GM12878 (cell line): ENCODE data around the gene DQX1. TPM values are rescaled to one million over a fixed set of nuclear protein-coding genes. Genes with fewer than 3 reads are reported as not detected.

ENCODE experiments used
- ATAC-seq: fragments of 200-7000 bp; cut with Tn5 transposase; 3 replicates; pipeline ENCODE4 v1.9.1; 2020; ENCODE audit warnings: mild to moderate bottlenecking, moderate library complexity
- BruUV-seq: library from RNA; stranded (reverse); fragments of 400-500 nt; replicated peaks from 2 replicates; lab custom pipeline; 2021; lab: Mats Ljungman, UMichigan
- CTCF ChIA-PET: fragments of 300-600 bp; sonication (Branson Sonifier 250); formaldehyde crosslinking; extraction: SDS; loops from one replicate; lab custom pipeline; 2021; ENCODE audit warnings: inconsistent platforms; lab: Yijun Ruan, JAX
- POLR2A ChIA-PET: fragments of 350-600 bp; formaldehyde crosslinking; extraction: SDS; loops from one replicate; lab custom pipeline; 2021; ENCODE audit warnings: inconsistent platforms; lab: Charles Lee
- RAD21 ChIA-PET: fragments of 300-600 bp; sonication (Branson Sonifier 250); formaldehyde crosslinking; loops from one replicate; lab custom pipeline; 2023; ENCODE audit warnings: antibody characterized with exemption; ENCODE audit not compliant: unreplicated experiment; lab: Charles Lee
- SMC1A ChIA-PET: fragments of 300-600 bp; sonication (Branson Sonifier 250); formaldehyde crosslinking; loops from one replicate; lab custom pipeline; 2023; ENCODE audit not compliant: unreplicated experiment, uncharacterized antibody; lab: Charles Lee
- DNase-seq: peaks from one replicate; pipeline ENCODE4 v3.0.0-alpha.2; 2011; ENCODE audit warnings: low read depth, low spot score
- FAIRE-seq: peaks from 3 replicates; lab custom pipeline; 2011; peaks lifted over from hg19 to GRCh38; lab: Jason Lieb, UNC
- H2AFZ ChIP-seq: 2 replicates; pipeline ENCODE4 v1.6.0; 2011; ENCODE audit warnings: low read depth, low read length, control low read depth; ENCODE audit not compliant: control insufficient read depth
- H3K27ac ChIP-seq: 2 replicates; pipeline ENCODE4 v1.5.1; 2011; ENCODE audit warnings: control low read depth; ENCODE audit not compliant: control insufficient read depth, insufficient read depth
- H3K27me3 ChIP-seq, 2 experiments: replicated peaks in 1 of 2; 2 replicates each; pipeline versions ENCODE4 v1.6.0 to v1.6.1; 2011; ENCODE audit warnings: low read length in 1 of 2; ENCODE audit not compliant: control insufficient read depth in 2 of 2, insufficient read depth in 2 of 2
- H3K36me3 ChIP-seq, 2 experiments: 2 replicates each; pipeline ENCODE4 v1.5.1; 2011; ENCODE audit warnings: low read length in 1 of 2; ENCODE audit not compliant: control insufficient read depth in 2 of 2, insufficient read depth in 2 of 2
- H3K4me1 ChIP-seq: 2 replicates; pipeline ENCODE4 v1.6.1; 2011; ENCODE audit warnings: mild to moderate bottlenecking, low read length, moderate library complexity, mixed read lengths; ENCODE audit not compliant: control insufficient read depth, insufficient read depth
- H3K4me2 ChIP-seq: 2 replicates; pipeline ENCODE4 v1.6.0; 2011; ENCODE audit warnings: control low read depth; ENCODE audit not compliant: control insufficient read depth, insufficient read depth
- H3K4me3 ChIP-seq: fragments of 200-600 bp; sonication (generic); 2 replicates; pipeline ENCODE4 v1.5.1; 2016
- H3K79me2 ChIP-seq: 2 replicates; pipeline ENCODE4 v1.6.0; 2011; ENCODE audit warnings: low read length; ENCODE audit not compliant: control insufficient read depth, insufficient read depth
- H3K9ac ChIP-seq: 2 replicates; pipeline ENCODE4 v1.8.0; 2011; ENCODE audit warnings: low read length, control low read depth, mixed read lengths; ENCODE audit not compliant: control insufficient read depth, insufficient read depth
- H3K9me3 ChIP-seq: replicated peaks from 3 replicates; pipeline ENCODE4 v1.5.1; 2011; ENCODE audit warnings: mild to moderate bottlenecking, low read length; ENCODE audit not compliant: control insufficient read depth, insufficient read depth
- H4K20me1 ChIP-seq: 2 replicates; pipeline ENCODE4 v1.6.0; 2011; ENCODE audit not compliant: control insufficient read depth, insufficient read depth
- BCL3 ChIP-seq: IDR thresholded peaks from 2 replicates; pipeline ENCODE4 v1.6.1; 2011; ENCODE audit warnings: borderline replicate concordance, low read depth, mild to moderate bottlenecking, moderate library complexity, low read length; ENCODE audit not compliant: insufficient read depth, poor library complexity, severe bottlenecking
- BCLAF1 ChIP-seq: fragments of 450-650 bp; IDR thresholded peaks from 2 replicates; pipeline ENCODE4 v1.6.1; 2017; ENCODE audit warnings: antibody characterized with exemption, mild to moderate bottlenecking, moderate library complexity
- BHLHE40 ChIP-seq, 2 experiments: fragments of 450-650 bp in 1 of 2; IDR thresholded peaks; 2 replicates each; pipeline ENCODE4 v1.6.1; 2011 to 2017; ENCODE audit warnings: low read depth in 2 of 2, borderline replicate concordance in 1 of 2, improper control_type of control experiment in 1 of 2, low read length in 1 of 2, mild to moderate bottlenecking in 1 of 2
- EED ChIP-seq: sonication (generic); IDR thresholded peaks from 2 replicates; pipeline ENCODE4 v1.6.1; 2016; ENCODE audit warnings: antibody characterized with exemption, low read depth
- HDAC2 ChIP-seq: fragments of 200-600 bp; sonication (generic); IDR thresholded peaks from 2 replicates; pipeline ENCODE4 v1.6.1; 2017
- TCF3 ChIP-seq: IDR thresholded peaks from 2 replicates; pipeline ENCODE4 v1.6.1; 2012; ENCODE audit warnings: low read depth, mild to moderate bottlenecking, low read length, borderline replicate concordance; ENCODE audit not compliant: insufficient read depth
- ZNF622 ChIP-seq: fragments of 450-650 bp; IDR thresholded peaks from 2 replicates; pipeline ENCODE4 v1.6.1; 2017; ENCODE audit warnings: mild to moderate bottlenecking, inconsistent platforms
- WGBS: methylation state at CpG from one replicate; pipeline ENCODE4 v1.1.6; 2016; ENCODE audit warnings: low lambda C conversion rate; ENCODE audit not compliant: insufficient replicate concordance, insufficient coverage; ENCODE audit errors: missing lambda C conversion rate; 5-methylcytosine and 5-hydroxymethylcytosine counted together
- in situ Hi-C: fragments of 300-500 bp; cut with MboI; formaldehyde crosslinking; loops from 9 replicates; pipeline ENCODE4 v1.14.3; 2018; ENCODE audit warnings: mixed read lengths
- intact Hi-C: fragments of 100-400 bp; cut with micrococcal nuclease; formaldehyde crosslinking; loops from one replicate; pipeline ENCODE4 v1.14.2; 2022; ENCODE audit not compliant: unreplicated experiment
- polyA plus RNA-seq, 11 experiments: library from polyadenylated mRNA; depleted of rRNA in 4 of 11; unstranded in 6 of 11; stranded (reverse) in 5 of 11; fragments of >200 nt; fragmentation: Nextera tagmentation in 4 of 11; fragmentation: Illumina TruSeq in 1 of 11; extraction: Ambion mirVana in 4 of 11; extraction: Trizol in 1 of 11; gene quantifications; 1 replicate in 1 of 11; 2 replicates in 10 of 11; pipeline versions ENCODE4 v1.2.1 to v1.2.3, GENCODE V29; 2011 to 2016; ENCODE audit warnings: inconsistent platforms in 2 of 11, missing spikeins in 2 of 11, low read depth in 1 of 11
- total RNA-seq, 4 experiments: library from RNA; depleted of rRNA in 3 of 4; stranded (reverse); fragments of >200 nt in 3 of 4; fragmentation: Illumina TruSeq in 1 of 4; extraction: Trizol in 1 of 4; gene quantifications; 2 replicates each; pipeline versions ENCODE4 v1.2.1 to v1.2.3, GENCODE V29; 2013 to 2021

DQX1 gene
- total and polyA plus RNA-seq, 10 of the 15 experiments (the other 5 are each of a cell fraction or from before 2014, with no cell fraction given), result 0.34 to 2.1 (median 0.86) TPM

GRCh38 chr2:74524955-74525716 is 895 bp downstream of the DQX1 start:
- no peak for FAIRE-seq
- no peak for TF ChIP-seq TCF3
- TF ChIP-seq, all 136 proteins: peak for 0

GRCh38 chr2:74524005-74524404 is 2.0 kb downstream of the DQX1 start:
- ATAC-seq, result no peak
- POLR2A ChIA-PET, result no interaction called here

More at GRCh38 chr2:74524955-74525716, 895 bp downstream of the DQX1 start:
- RAD21 ChIA-PET, result interaction anchor here (1.5 to 7.5 kb wide), 2 partner anchors 43 to 61 kb away, joined by 7 to 158 read pairs; partner anchors contain the start of genes CCDC142 and TTC31
- H2AFZ ChIP-seq, result no peak overlapping the region
- peaks cover 30% of the 10 kb centered on the region for H3K79me2 ChIP-seq
- WGBS, result 86% methylated on average over 10 of the region's 10 CpGs
- ATAC-seq, result no peak
- no TSS peak for BruUV-seq
- in situ Hi-C loops, result no loop called here
- H4K20me1 ChIP-seq, result no peaks in the 10 kb centered on the region
- no peak overlapping the region for H3K27ac ChIP-seq
- no peak for DNase-seq
- H3K4me3 ChIP-seq, result no peak overlapping the region
- peaks cover 12 to 17% of the 10 kb centered on the region in 2 experiments for H3K36me3 ChIP-seq
- POLR2A ChIA-PET, result interaction anchor here (1.0 to 2.6 kb wide), 4 partner anchors 17 to 61 kb away, joined by 4 to 10 read pairs (median 4); partner anchors contain the start of gene PCGF1
- no peaks in the 10 kb centered on the region for H3K9me3 ChIP-seq
- no peaks in the 10 kb centered on the region for H3K27me3 ChIP-seq
- H3K4me1 ChIP-seq, result peaks cover 21% of the 10 kb centered on the region
- SMC1A ChIA-PET, result interaction anchor here (0.9 to 9.9 kb wide), 4 partner anchors 17 to 61 kb away, joined by 3 to 208 read pairs (median 28); partner anchors contain the start of gene PCGF1
- CTCF ChIA-PET, result interaction anchor here (9.6 to 10.4 kb wide), 3 partner anchors 20 to 62 kb away, joined by 96 to 226 read pairs (median 135); partner anchors contain the start of gene PCGF1
- intact Hi-C loops, result no loop called here
- no peak overlapping the region for H3K4me2 ChIP-seq
- H3K9ac ChIP-seq, result no peak overlapping the region

More at GRCh38 chr2:74524005-74524404, 2.0 kb downstream of the DQX1 start:
- ChIA-PET CTCF (no interaction called here), SMC1A (no interaction called here), RAD21 (no interaction called here)
- Histone ChIP-seq H3K27me3 (no peaks in the 10 kb centered on the region), H3K36me3 (peaks cover 12 to 17% of the 10 kb centered on the region in 2 experiments), H3K79me2 (peaks cover 18% of the 10 kb centered on the region), H3K9ac (no peak overlapping the region), H3K9me3 (no peaks in the 10 kb centered on the region), H4K20me1 (no peaks in the 10 kb centered on the region), H2AFZ (no peak overlapping the region), H3K4me1 (peaks cover 21% of the 10 kb centered on the region), H3K4me3 (no peak overlapping the region), H3K4me2 (no peak overlapping the region), H3K27ac (no peak overlapping the region)
- intact Hi-C loops, result no loop called here
- no peak for DNase-seq
- BruUV-seq, result no TSS peak
- in situ Hi-C loops, result no loop called here
- FAIRE-seq, result no peak
- TF ChIP-seq BHLHE40 (IDR thresholded peaks at IDR 0.05; ENCODE audit: borderline replicate concordance in 1 of 2, low read depth in 2 of 2, low read length in 1 of 2) (no peak), ZNF622 (no peak), BCL3 (no peak), BCLAF1 (no peak), HDAC2 (no peak), EED (no peak)
- WGBS, result 84% methylated on average over 9 of the region's 9 CpGs
